OCI-LY1 (cell line): ENCODE results near the gene AAR2.

Experiments used
- CTCF ChIP-seq: fragments of 200-600 bp; sonication (generic), shearing (Covaris generic); IDR thresholded peaks from 2 replicates; pipeline ENCODE4 v1.5.1; 2017; ENCODE audit warnings: mild to moderate bottlenecking, antibody characterized with exemption, low read length, moderate library complexity, mixed read lengths
- EZH2 ChIP-seq: fragments of 200-600 bp; sonication (generic), shearing (Covaris generic); IDR thresholded peaks from 2 replicates; pipeline ENCODE4 v1.8.0; 2017; ENCODE audit warnings: borderline replicate concordance, mixed run types, mild to moderate bottlenecking, antibody characterized with exemption, low read length, moderate library complexity, mixed read lengths

DNA sequence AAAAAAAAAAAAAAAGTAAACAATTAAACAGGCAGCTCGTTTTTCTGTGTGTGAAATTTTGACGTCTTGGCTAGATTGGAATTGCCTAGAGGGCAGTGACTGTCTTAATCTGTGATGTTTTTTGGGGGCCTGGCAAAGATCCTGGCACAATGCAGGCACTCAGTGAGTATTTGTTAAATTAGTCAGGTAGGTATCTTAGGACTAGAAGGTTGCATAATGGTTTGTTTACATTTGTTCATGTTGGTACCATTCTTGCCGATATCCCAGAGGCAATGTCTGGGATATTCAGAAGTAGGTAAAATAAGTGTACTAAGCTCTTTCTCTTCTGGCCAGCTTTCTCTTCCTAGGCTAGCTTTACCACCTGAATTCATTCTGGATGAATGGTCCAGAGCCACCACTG lies 2.5 kb downstream of the AAR2 start:
- TF ChIP-seq CTCF, result no peak
- no peak for TF ChIP-seq EZH2
